Stimulated activated CD4-positive, alpha-beta T cell treated with anti-CD3 and anti-CD28 coated beads, Interleukin-1b, Interleukin-23, amount 100 ng/mL, for 1 hour (primary cell): Measurements from ENCODE around the gene CLDN24.

ENCODE experiments used
- DNase-seq, 2 donors: peaks; one replicate each; pipeline ENCODE4 v3.0.0-alpha.2; 2020; ENCODE audit warnings: low read depth in 2 of 2

CLDN24 gene

GRCh38 chr4:183321079-183321478 lies 1.1 kb downstream of the CLDN24 start:
- no peak for DNase-seq

- no peak for DNase-seq
These were observed 1.8 kb downstream of the CLDN24 start, which contains the start of gene CLDN22 for GRCh38 chr4:183320211-183321059. CLDN22 (minus strand) TSS chr4:183320276; CDS start chr4:183320218, 58 bp downstream.

- no peak for DNase-seq
These were observed 3.6 kb downstream of the CLDN24 start for GRCh38 chr4:183318656-183319055.

- no peak for DNase-seq
These were observed 7.4 kb downstream of the CLDN24 start for GRCh38 chr4:183314806-183315205.

GRCh38 chr4:183314336-183314735 lies 7.9 kb downstream of the CLDN24 start:
- DNase-seq: no peak

GRCh38 chr4:183312841-183313240 lies 9.4 kb downstream of the CLDN24 start:
- DNase-seq: no peak

- no peak for DNase-seq
These were observed 15.4 kb downstream of the CLDN24 start for GRCh38 chr4:183306811-183307210.

- DNase-seq: no peak
These were observed 17.7 kb downstream of the CLDN24 start for GRCh38 chr4:183304538-183304937.

GRCh38 chr4:183304067-183304466 lies 18.2 kb downstream of the CLDN24 start:
- no peak for DNase-seq

GRCh38 chr4:183303301-183303700 lies 18.9 kb downstream of the CLDN24 start:
- DNase-seq: no peak

GRCh38 chr4:183300655-183301054 lies 21.6 kb downstream of the CLDN24 start:
- no peak for DNase-seq

GRCh38 chr4:183300070-183300469 lies 22.2 kb downstream of the CLDN24 start:
- DNase-seq: no peak

- no peak for DNase-seq
These were observed 22.8 kb downstream of the CLDN24 start for GRCh38 chr4:183299464-183299863.

- DNase-seq: no peak
These were observed 24.6 kb downstream of the CLDN24 start for GRCh38 chr4:183297675-183298074.

GRCh38 chr4:183295711-183296110 lies 26.5 kb downstream of the CLDN24 start:
- DNase-seq: no peak

GRCh38 chr4:183291070-183291469 lies 31.2 kb downstream of the CLDN24 start:
- DNase-seq: no peak

GRCh38 chr4:183289688-183290087 lies 32.5 kb downstream of the CLDN24 start:
- no peak for DNase-seq

- no peak for DNase-seq
These were observed 33.3 kb downstream of the CLDN24 start for GRCh38 chr4:183288955-183289354.

- no peak for DNase-seq
These were observed 34.5 kb downstream of the CLDN24 start for GRCh38 chr4:183287677-183288076.

- no peak for DNase-seq
These were observed 34.9 kb downstream of the CLDN24 start for GRCh38 chr4:183287309-183287659.

- DNase-seq: no peak
These were observed 35.5 kb downstream of the CLDN24 start for GRCh38 chr4:183286590-183287308.

- no peak for DNase-seq
These were observed 36.3 kb downstream of the CLDN24 start for GRCh38 chr4:183285886-183286285.

GRCh38 chr4:183284965-183285364 lies 37.3 kb downstream of the CLDN24 start:
- no peak for DNase-seq
